Esophagus squamous epithelium (tissue), 5 donors: Measurements from ENCODE around the gene ADARB2. TPM values are rescaled to one million over a fixed set of nuclear protein-coding genes. Genes with fewer than 3 reads are reported as not detected.

Experiments used
- DNase-seq: peaks from one replicate; lab custom pipeline; 2025; lab: John Stamatoyannopoulos, UW
- H3K27ac ChIP-seq, 4 donors: fragments of 200-600 bp; sonication (generic); one replicate each; pipeline ENCODE4 v1.5.1; 2016 to 2019; ENCODE audit warnings: mild to moderate bottlenecking in 1 of 4
- H3K27me3 ChIP-seq, 4 donors: fragments of 200-600 bp; sonication (generic); 1 replicate in 3 of 4; 2 replicates in 1 of 4; pipeline versions ENCODE4 v1.5.1 to v1.6.0; 2017 to 2021; ENCODE audit warnings: antibody characterized with exemption in 1 of 4
- H3K36me3 ChIP-seq, 3 donors: fragments of 200-600 bp; sonication (generic); one replicate each; pipeline ENCODE4 v1.5.1; 2016 to 2019
- H3K4me1 ChIP-seq, 3 donors: fragments of 200-600 bp; sonication (generic); one replicate each; pipeline ENCODE4 v1.5.1; 2017 to 2019
- H3K4me3 ChIP-seq, 4 donors: fragments of 200-600 bp; sonication (generic); 1 replicate in 3 of 4; 2 replicates in 1 of 4; pipeline ENCODE4 v1.5.1; 2016 to 2019; ENCODE audit warnings: mild to moderate bottlenecking in 2 of 4, moderate library complexity in 1 of 4
- H3K9me3 ChIP-seq, 3 donors: fragments of 200-600 bp; sonication (generic); one replicate each; pipeline ENCODE4 v1.5.1; 2016 to 2019
- POLR2A ChIP-seq, 4 donors: fragments of 450-650 bp; IDR thresholded peaks; one replicate each; pipeline ENCODE4 v1.6.1; 2017; ENCODE audit warnings: antibody characterized with exemption in 4 of 4, mild to moderate bottlenecking in 4 of 4, moderate library complexity in 3 of 4
- WGBS, 2 donors: methylation state at CpG; one replicate each; pipeline ENCODE4 v1.1.5; 2018; 5-methylcytosine and 5-hydroxymethylcytosine counted together
- intact Hi-C: fragments of 100-400 bp; cut with DNase I; formaldehyde crosslinking; loops from one replicate; pipeline ENCODE4 v1.15.0; 2022
- total RNA-seq, 4 donors: library from RNA; depleted of rRNA; stranded (reverse); fragments of >200 nt; gene quantifications; one replicate each; pipeline ENCODE4 v1.1.0, GENCODE V29; 2016
- TF ChIP-seq, protein P1 (sequence below), 6 experiments: fragments of 450-650 bp in 4 of 6; fragments of 200-600 bp in 2 of 6; sonication (generic) in 2 of 6; IDR thresholded peaks; one replicate each; pipeline ENCODE4 v1.5.1; 2016 to 2019; ENCODE audit warnings: antibody characterized with exemption in 6 of 6, mild to moderate bottlenecking in 4 of 6, moderate library complexity in 4 of 6
- donor health status: DM: yes; HTN: yes; CAD: no.

Gene ADARB2
- total RNA-seq, 4 donors from 2014 or later: 0.21 to 3.5 (median 1.5) TPM

DNA sequence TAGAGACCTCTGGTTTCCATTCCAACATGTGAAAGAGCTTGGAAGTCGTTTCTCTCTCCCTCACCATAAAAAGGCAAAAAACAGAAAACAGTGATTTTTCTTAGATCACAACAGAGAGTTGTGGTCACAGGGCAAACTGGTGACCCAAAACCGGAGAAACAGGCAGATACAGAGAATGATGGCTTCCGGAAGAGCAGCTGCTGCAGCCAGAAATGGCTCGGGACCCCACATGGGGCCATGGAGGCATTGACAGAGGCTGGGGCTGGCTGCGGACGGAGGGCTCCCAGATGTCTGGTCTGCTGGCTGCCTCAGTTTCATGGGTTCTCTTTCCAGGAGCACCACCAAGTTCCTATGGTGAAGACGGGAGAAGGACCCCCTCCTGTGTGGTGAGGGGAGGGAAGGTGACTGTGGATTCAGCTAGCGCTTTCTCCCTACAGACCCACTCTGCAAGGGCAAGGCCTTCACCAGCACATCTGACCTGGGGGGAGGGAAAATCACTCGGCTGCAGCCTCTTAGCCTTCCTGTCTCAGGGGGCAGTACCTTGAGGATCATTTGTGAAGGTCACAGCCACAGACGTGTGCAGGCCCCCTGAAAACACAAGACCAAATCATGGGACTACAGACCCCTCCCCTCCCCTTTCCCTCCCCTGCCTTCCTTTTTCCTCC is 599.7 kb downstream of the ADARB2 start:
- H3K36me3 ChIP-seq: peaks cover 0 to 4% (median 0%) of the 10 kb centered on the region in 3 donors
- no peak for DNase-seq
- H3K4me3 ChIP-seq: no peak overlapping the region
- peaks cover 0 to 16% (median 0%) of the 10 kb centered on the region in 3 donors for H3K9me3 ChIP-seq
- 71 to 78% methylated on average over 8 to 10 of the region's 10 CpGs for WGBS, 2 donors
- H3K27me3 ChIP-seq: no peaks in the 10 kb centered on the region
- TF ChIP-seq POLR2A (IDR thresholded peaks at IDR 0.05): no peak
- TF ChIP-seq, protein P1, sequence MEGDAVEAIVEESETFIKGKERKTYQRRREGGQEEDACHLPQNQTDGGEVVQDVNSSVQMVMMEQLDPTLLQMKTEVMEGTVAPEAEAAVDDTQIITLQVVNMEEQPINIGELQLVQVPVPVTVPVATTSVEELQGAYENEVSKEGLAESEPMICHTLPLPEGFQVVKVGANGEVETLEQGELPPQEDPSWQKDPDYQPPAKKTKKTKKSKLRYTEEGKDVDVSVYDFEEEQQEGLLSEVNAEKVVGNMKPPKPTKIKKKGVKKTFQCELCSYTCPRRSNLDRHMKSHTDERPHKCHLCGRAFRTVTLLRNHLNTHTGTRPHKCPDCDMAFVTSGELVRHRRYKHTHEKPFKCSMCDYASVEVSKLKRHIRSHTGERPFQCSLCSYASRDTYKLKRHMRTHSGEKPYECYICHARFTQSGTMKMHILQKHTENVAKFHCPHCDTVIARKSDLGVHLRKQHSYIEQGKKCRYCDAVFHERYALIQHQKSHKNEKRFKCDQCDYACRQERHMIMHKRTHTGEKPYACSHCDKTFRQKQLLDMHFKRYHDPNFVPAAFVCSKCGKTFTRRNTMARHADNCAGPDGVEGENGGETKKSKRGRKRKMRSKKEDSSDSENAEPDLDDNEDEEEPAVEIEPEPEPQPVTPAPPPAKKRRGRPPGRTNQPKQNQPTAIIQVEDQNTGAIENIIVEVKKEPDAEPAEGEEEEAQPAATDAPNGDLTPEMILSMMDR (IDR thresholded peaks at IDR 0.05): no peak
- no peaks in the 10 kb centered on the region for H3K4me1 ChIP-seq
- intact Hi-C loops: no loop called here
- H3K27ac ChIP-seq: no peak overlapping the region

DNA sequence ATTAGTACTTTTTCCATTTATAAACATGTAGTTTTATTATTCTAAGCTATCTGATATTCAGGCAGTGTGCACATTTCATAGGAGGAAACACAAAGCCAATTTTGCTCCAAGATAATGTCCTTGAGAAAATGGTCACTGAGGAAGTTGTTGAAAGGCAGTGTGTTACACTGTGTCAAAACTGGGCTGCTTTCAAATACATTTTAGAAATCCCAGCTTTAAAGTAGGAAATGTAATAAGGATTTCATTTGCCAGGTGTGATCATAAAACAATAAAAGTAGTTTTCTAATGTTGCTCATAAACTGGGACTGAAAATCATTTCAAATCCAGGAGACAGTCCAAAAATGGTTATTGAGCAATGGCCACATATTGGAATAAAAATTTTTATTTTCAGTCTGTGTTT is 601.1 kb downstream of the ADARB2 start:
- Histone ChIP-seq H3K27ac (no peak overlapping the region), H3K36me3 (peaks cover 2 to 15% (median 4%) of the 10 kb centered on the region in 3 donors), H3K4me3 (no peak overlapping the region), H3K9me3 (peaks cover 0 to 16% (median 0%) of the 10 kb centered on the region in 3 donors), H3K27me3 (no peaks in the 10 kb centered on the region), H3K4me1 (no peaks in the 10 kb centered on the region)
- DNase-seq: no peak
- intact Hi-C loops: no loop called here
- TF ChIP-seq, protein P1 (IDR thresholded peaks at IDR 0.05): no peak
- no peak for TF ChIP-seq POLR2A (IDR thresholded peaks at IDR 0.05)

DNA sequence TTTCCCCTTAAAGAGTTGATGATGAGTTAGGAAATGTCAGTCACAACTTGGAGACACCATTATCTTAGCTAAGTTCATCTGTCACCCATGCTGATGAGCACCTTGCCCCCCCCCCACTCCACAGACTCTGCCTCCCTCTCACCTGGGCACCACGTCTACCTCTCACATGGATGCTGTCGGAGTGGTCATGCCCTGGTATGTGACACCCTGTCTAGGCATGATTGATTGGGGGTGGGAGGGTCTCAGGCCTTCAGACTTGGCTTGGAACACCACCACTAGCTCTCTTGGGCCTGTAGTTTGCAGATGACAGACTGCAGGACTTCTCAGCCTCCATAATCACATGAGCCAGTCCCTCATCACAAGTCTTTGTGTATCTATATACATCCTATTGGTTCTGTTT is 603.2 kb downstream of the ADARB2 start:
- no peak overlapping the region for H3K27ac ChIP-seq
- TF ChIP-seq POLR2A (IDR thresholded peaks at IDR 0.05): no peak
- TF ChIP-seq, protein P1 (IDR thresholded peaks at IDR 0.05): no peak
- peaks cover 0 to 16% (median 0%) of the 10 kb centered on the region in 3 donors for H3K9me3 ChIP-seq
- H3K36me3 ChIP-seq: peaks cover 23 to 36% (median 23%) of the 10 kb centered on the region in 3 donors
- intact Hi-C loops: no loop called here
- no peak overlapping the region for H3K4me3 ChIP-seq
- DNase-seq: no peak
- 79 to 82% methylated on average over 2 of the region's 2 CpGs for WGBS, 2 donors
- no peaks in the 10 kb centered on the region for H3K4me1 ChIP-seq
- H3K27me3 ChIP-seq: no peaks in the 10 kb centered on the region

DNA sequence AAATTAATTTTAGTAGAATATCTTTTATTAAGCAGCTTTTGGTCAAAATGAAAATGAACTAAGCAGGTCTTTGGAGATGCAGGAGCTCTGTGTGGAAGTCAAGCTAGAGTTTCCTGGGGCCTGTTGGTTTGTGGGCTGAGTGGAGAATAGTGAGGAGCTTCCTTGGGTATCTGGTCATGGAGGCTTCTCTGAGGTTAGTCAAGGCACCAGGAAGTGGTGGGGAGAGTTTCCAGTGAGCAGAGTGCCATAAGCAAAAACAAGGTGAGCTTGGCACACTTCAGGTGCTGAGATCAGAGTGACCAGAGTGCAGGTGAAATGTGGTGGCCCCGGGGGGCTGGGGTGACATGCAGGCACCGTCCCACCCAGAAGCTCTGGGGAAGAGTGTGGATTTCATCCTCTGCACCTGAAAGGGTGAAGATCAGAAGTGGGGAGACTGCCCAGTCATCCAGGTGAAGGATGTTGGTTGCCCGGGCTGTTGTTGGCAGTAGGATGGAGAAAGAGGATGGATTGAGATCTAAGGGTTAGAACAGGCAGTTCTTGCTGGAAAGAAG is 603.8 kb downstream of the ADARB2 start:
- Histone ChIP-seq H3K36me3 (peaks cover 27 to 42% (median 29%) of the 10 kb centered on the region in 3 donors), H3K9me3 (peaks cover 0 to 11% (median 0%) of the 10 kb centered on the region in 3 donors), H3K27me3 (no peaks in the 10 kb centered on the region), H3K27ac (no peak overlapping the region), H3K4me3 (no peak overlapping the region), H3K4me1 (no peaks in the 10 kb centered on the region)
- no peak for DNase-seq
- intact Hi-C loops: no loop called here
- no peak for TF ChIP-seq POLR2A (IDR thresholded peaks at IDR 0.05)
- TF ChIP-seq, protein P1 (IDR thresholded peaks at IDR 0.05): no peak
- 80 to 91% methylated on average over 1 to 3 of the region's 3 CpGs for WGBS, 2 donors

DNA sequence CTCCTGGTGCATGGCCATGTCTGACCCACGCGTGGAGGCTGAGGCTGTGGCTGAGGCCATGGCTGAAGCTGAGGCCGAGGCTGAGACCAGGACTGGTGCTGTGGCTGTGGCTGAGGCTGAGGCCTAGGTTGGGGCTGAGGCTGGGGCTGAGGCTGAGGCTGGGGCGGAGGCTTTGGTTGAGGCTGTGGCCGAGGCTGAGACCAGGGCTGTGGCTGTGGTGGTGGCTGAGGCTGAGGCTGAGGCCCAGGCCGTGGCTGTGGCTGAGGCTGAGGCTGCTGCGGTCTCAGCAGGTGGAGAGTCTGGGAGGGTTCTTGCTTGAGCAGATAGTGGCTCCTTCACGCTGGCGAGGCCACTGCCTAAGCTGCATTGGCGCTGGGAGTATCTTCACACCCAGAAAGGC is 604.7 kb downstream of the ADARB2 start:
- peaks cover 0 to under 1% (median 0%) of the 10 kb centered on the region in 3 donors for H3K9me3 ChIP-seq
- TF ChIP-seq POLR2A (IDR thresholded peaks at IDR 0.05): no peak
- TF ChIP-seq, protein P1 (IDR thresholded peaks at IDR 0.05): no peak
- no peak overlapping the region for H3K27ac ChIP-seq
- intact Hi-C loops: no loop called here
- H3K36me3 ChIP-seq: peaks cover 27 to 52% (median 30%) of the 10 kb centered on the region in 3 donors
- no peaks in the 10 kb centered on the region for H3K4me1 ChIP-seq
- H3K4me3 ChIP-seq: no peak overlapping the region
- H3K27me3 ChIP-seq: no peaks in the 10 kb centered on the region
- WGBS, 2 donors: 77 to 84% methylated on average over 8 of the region's 10 CpGs
- DNase-seq: no peak
